ENCODE data around the gene ZDHHC3.

Gene ZDHHC3

DNA sequence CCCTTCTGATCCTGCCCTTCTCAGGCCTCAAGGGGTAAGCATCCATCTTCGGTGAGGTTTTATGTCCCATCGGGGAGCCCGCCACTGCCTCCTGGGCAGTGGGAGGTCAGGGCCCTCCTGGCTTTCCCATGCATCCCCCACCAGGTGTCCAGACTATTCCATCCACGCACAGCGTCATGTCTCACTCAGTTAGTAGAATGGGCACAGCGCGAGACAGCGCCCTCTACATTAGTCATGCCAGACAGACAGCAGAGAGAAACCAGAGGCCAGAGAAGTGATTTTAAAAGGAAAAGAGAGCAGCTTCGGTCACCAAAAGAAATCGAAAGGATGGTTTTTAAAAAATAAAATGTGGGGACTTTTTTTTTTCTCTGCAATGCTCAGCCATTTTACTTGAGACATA lies 49.8 kb downstream of the ZDHHC3 start:
- no peak for DNase-seq

- no peak for DNase-seq
These were observed 51.4 kb downstream of the ZDHHC3 start for GRCh38 chr3:44924457-44925084.

GRCh38 chr3:44923632-44924456 lies 52.1 kb downstream of the ZDHHC3 start:
- DNase-seq, result peak; percentile 25 to 54

GRCh38 chr3:44920081-44920480 lies 55.9 kb downstream of the ZDHHC3 start:
- no peak for DNase-seq

DNA sequence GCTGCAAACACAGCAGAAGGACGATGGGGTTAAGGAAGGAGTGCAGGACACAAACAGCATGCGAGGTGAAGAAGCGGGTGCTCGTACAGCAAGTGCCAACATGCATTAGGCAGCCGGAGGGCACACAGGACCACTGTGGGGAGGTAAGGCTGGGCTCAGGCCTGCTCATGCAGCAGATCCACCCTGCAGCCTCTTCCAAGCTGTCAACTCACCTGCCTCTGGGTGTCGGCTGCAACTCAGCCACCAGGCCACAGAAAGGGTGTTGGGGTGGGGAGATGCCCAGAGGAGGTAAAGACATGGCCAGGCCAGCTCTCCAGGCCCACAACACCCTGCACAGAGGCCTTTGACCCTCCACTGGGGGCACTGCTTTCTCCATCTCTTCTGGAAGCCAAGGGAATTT lies 57.4 kb downstream of the ZDHHC3 start:
- DNase-seq, result no peak

GRCh38 chr3:44918087-44918486 lies 57.9 kb downstream of the ZDHHC3 start:
- DNase-seq, result no peak

GRCh38 chr3:44915702-44916438 lies 60.1 kb downstream of the ZDHHC3 start:
- DNase-seq, result peak in 1 of 2 experiments; percentile 8

GRCh38 chr3:44914936-44915335 lies 61.0 kb downstream of the ZDHHC3 start:
- peak; percentile 6 to 17 for DNase-seq

- DNase-seq, result peak; percentile 54 to 73
These were observed 62.0 kb downstream of the ZDHHC3 start for GRCh38 chr3:44913868-44914468.

- DNase-seq, result no peak
These were observed 65.3 kb downstream of the ZDHHC3 start for GRCh38 chr3:44910693-44911092.

DNA sequence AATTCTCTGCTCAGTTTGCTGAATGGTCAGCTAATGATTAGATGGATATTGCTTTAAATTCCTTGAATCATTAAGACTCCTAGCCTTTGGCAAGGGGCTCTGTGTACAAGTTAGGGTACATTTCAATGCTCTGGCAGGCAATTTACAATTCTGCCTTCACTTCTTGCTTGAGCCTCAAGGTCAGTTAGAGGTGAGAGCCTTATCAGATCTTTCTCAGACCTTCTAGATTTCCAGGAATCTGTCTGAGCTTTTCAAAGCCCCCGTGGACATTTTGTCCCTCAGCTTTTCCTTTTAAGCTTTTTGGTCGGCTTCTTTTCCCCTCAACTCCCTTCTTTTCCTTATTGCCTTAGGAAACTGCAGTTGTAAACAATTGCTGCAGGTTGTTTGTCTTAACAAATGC lies 66.9 kb downstream of the ZDHHC3 start:
- no peak for DNase-seq

GRCh38 chr3:44907612-44908011 lies 68.4 kb downstream of the ZDHHC3 start:
- no peak for DNase-seq

- no peak for DNase-seq
These were observed 69.0 kb downstream of the ZDHHC3 start for GRCh38 chr3:44906997-44907396.

DNA sequence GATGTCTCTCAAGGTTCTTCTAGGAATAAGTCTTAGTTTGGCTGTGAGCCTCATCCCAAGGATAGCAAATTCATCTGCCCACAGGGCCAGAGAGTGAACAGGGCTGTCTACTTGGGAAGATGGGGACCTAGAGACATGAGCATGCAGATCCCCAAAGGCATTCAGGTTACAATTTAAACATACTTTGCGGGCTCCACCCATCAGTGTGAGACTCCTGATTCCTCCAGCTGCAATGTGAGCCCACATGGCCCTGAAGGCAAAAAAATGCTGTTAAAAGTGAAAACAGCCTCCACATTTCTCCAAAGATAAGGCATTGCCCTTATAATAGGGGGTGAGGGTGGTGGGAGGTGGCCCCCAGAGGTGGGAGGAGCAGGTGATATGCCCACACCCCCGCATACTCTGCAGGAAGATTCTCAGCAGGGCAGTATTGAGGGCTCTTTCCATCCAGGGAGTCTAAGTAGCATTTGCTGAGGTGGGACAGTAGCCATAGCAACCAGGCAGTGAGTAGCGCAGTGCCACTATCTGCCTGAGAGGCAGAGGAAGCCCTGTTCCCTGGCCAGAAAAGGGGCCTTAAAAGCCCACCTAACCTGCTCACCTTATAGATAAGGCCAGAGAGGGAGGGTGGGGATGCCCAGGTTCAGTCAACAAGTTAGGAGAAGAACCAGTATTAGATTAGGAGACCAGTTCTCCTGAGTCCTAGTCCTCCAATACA lies 70.4 kb downstream of the ZDHHC3 start:
- no peak for DNase-seq

DNA sequence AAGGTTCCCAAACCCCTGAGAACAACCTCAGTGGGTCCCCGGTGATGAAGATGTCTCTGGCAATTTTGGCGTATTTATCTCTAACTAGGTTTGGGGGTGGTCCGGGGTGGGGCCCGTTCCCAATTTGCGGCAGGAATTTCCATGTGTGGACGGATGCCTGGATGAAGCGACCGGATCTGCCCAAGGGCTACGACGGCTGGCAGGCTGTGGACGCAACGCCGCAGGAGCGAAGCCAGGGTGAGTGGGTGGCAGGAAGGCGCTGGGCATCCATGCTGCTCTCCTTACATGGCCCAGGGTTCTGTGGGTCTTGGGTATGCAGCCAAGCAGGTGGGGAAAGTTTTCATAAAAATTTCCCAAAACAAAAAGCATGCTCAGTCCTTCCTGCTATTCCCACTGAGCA lies 72.2 kb downstream of the ZDHHC3 start:
- no peak for DNase-seq

DNA sequence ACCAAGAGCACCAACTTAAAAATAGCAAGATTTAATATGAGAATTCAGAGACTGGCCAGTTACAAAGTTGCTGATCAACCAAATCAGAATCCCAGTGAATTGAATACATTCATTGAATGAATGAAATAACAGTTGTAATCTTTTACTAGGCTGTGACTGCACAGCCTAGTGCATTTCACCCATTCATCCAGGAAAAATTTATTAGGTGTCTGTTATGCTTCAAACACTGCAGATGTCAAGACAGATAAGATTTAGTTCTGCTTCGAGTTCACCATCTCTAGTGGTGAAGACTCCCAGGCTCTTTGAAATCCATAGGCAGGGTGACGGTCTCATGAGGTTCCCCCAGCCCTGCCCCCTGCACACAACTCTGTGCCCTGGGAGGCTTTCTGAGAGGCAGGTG lies 72.7 kb downstream of the ZDHHC3 start:
- DNase-seq, result no peak

- DNase-seq, result no peak
These were observed 73.3 kb downstream of the ZDHHC3 start for GRCh38 chr3:44902628-44903027.

DNA sequence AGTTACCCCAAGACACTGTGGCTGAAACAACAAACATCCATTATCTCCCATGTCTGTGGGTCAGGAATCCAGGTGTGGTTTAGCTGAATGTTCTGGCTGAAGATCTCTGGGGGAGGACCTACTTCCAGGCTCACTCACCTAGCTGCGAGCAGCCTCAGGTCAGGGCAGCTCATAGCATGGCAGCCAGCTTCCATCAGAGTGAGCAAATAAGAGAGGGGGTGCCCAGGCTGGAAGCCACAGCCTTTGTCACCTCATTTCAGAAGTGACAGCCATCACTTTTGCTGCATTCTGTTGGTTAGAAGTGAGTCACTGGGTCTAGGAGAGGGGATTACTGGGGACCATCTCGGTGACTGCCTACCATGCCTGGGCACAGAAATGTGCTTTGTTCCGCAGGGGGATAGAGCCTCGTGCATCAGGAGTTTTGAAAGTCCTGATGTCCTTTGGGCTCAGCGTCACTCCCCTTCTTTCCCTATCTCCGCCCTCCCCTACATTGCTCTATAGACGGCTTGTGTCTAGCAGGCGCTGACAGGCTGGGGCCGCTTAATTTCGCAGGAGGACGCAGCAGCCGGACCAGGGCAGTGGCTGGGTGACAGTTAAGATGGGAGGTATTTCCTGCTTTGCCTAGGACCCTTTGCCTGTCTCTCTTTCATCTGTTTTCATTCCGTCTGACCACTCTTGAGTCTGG lies 76.1 kb downstream of the ZDHHC3 start:
- DNase-seq, result no peak

DNA sequence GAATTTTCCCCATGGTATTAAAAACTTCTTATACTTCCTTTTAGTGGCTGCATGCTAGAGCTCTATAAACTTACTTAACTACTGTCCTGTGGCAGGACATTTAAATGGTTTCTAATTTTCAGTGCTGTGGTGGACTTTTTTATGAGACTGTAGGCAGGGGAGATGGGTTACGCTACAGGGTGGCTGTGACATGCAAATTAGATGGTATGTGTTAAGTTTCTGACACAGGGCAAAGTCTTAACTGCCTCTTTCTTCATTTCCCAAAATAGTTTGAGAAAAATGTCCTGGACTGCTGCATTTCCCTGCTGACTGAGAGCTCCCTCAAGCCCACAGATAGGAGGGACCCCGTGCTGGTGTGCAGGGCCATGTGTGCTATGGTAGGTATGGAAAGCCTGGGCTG lies 79.5 kb downstream of the ZDHHC3 start:
- no peak for DNase-seq

GRCh38 chr3:44894485-44894884 lies 81.5 kb downstream of the ZDHHC3 start:
- no peak for DNase-seq

GRCh38 chr3:44893097-44893496 lies 82.9 kb downstream of the ZDHHC3 start:
- no peak for DNase-seq

DNA sequence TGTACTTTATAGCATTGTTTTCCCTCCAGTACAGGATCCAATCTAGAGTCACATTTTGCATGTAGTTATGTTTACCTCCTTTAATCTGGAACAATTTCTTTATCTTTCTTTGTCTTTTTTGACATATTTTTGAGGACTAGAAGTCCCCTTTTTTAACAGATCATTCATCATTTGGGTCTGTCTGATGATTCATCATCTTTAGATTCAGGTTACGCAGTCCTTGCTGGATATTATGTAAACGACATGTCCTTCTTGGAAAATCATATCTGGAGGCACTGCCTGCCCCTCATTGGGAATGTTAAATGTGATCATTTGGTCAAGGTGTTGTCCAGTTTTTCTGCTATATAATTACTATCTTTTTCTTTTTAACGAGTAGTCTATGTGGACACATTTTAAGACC lies 83.3 kb downstream of the ZDHHC3 start:
- DNase-seq, result no peak

Data from Kasumi-1 (cell line).